GM13977 (cell line): ENCODE measurements around the gene SACM1L.

Source experiments
- DNase-seq: peaks from one replicate; pipeline ENCODE4 v3.0.0; 2012; ENCODE audit warnings: low spot score
- CTCF ChIP-seq: IDR thresholded peaks from 2 replicates; pipeline ENCODE4 v1.5.1; 2012; ENCODE audit warnings: mild to moderate bottlenecking, control low read depth; ENCODE audit not compliant: insufficient read depth; ENCODE audit errors: extremely low read depth, missing control alignments
- in situ Hi-C: fragments of 300-500 bp; cut with MboI; formaldehyde crosslinking; loops from one replicate; pipeline ENCODE4 v1.12.0; 2022; ENCODE audit warnings: low sequenced_read_pairs, low pct_unique_long_range_greater_than_20kb, mixed read lengths, inconsistent platforms; ENCODE audit not compliant: unreplicated experiment

SACM1L gene

GRCh38 chr3:45704301-45704943 is 15.2 kb downstream of the SACM1L start:
- TF ChIP-seq CTCF, result no peak
- DNase-seq, result no peak
- in situ Hi-C loops, result no loop called here

- in situ Hi-C loops, result no loop called here
- no peak for TF ChIP-seq CTCF
These were observed 16.9 kb downstream of the SACM1L start for GRCh38 chr3:45705839-45706808.

GRCh38 chr3:45711931-45712330 is 22.7 kb downstream of the SACM1L start:
- no peak for DNase-seq
- in situ Hi-C loops, result no loop called here
- no peak for TF ChIP-seq CTCF

More at GRCh38 chr3:45705839-45706808, 16.9 kb downstream of the SACM1L start:
- DNase-seq, result no peak

GRCh38 chr3:45712434-45713110 is 23.4 kb downstream of the SACM1L start:
- TF ChIP-seq CTCF, result no peak
- in situ Hi-C loops, result no loop called here
- DNase-seq, result no peak

- DNase-seq, result no peak
- in situ Hi-C loops, result no loop called here
- no peak for TF ChIP-seq CTCF
These were observed 26.7 kb downstream of the SACM1L start for GRCh38 chr3:45715945-45716344.

- no peak for DNase-seq
- in situ Hi-C loops, result no loop called here
These were observed 27.7 kb downstream of the SACM1L start for GRCh38 chr3:45716790-45717336.

More at GRCh38 chr3:45716790-45717336, 27.7 kb downstream of the SACM1L start:
- TF ChIP-seq CTCF, result no peak
